Epithelial cell of esophagus (primary cell): Measurements from ENCODE around the gene ALS2.

Experiments
- DNase-seq: peaks from one replicate; pipeline ENCODE4 v3.0.0; 2010; ENCODE audit warnings: low read depth
- H3K4me3 ChIP-seq: 2 replicates; pipeline ENCODE4 v1.5.1; 2011; ENCODE audit warnings: mild to moderate bottlenecking, low read length, control low read depth
- TF ChIP-seq, protein P1 (sequence below): IDR thresholded peaks from 2 replicates; pipeline ENCODE4 v1.5.1; 2011; ENCODE audit warnings: low read depth, mild to moderate bottlenecking, low read length, control low read depth, inconsistent platforms; ENCODE audit not compliant: insufficient read depth; ENCODE audit errors: missing control alignments

ALS2 gene

DNA sequence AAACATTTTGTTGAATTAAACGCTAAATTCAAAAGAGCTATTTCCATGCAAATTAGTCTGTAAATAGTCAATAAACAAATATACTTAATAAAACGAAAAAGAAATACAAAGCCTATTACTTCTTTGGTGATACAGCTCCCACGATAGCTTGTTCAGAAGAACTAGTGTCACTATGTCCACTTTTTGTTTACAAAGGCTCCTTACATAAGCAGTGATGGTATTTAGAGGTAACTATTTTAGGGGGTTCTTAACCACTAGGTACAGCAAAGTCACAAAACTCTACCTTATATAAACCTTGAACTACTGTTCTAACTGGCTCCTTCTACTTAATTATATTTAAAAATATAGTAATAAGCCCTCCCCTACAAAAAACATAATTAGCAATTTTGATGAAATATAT is 21.9 kb downstream of the ALS2 start:
- no peak for DNase-seq
- TF ChIP-seq, protein P1, sequence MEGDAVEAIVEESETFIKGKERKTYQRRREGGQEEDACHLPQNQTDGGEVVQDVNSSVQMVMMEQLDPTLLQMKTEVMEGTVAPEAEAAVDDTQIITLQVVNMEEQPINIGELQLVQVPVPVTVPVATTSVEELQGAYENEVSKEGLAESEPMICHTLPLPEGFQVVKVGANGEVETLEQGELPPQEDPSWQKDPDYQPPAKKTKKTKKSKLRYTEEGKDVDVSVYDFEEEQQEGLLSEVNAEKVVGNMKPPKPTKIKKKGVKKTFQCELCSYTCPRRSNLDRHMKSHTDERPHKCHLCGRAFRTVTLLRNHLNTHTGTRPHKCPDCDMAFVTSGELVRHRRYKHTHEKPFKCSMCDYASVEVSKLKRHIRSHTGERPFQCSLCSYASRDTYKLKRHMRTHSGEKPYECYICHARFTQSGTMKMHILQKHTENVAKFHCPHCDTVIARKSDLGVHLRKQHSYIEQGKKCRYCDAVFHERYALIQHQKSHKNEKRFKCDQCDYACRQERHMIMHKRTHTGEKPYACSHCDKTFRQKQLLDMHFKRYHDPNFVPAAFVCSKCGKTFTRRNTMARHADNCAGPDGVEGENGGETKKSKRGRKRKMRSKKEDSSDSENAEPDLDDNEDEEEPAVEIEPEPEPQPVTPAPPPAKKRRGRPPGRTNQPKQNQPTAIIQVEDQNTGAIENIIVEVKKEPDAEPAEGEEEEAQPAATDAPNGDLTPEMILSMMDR = no peak
- no peak overlapping the region for H3K4me3 ChIP-seq

DNA sequence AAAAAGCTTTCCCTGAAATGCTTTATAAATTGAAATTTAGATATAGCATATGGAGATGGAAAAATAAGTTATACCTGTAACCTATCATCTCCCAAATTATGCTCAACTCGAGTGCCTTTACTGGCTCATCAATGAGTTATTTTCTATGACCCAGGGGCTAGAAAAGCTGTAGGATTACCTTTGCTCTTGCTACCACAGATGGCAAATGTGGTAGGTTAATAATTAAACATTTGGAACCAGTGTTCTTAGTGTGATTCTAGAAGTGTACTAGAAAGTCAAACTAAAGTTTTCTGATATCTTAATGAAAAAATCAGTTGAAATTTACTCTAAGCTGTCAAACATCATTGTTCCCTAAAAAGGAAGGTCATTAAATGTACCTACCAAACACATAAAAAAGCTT is 22.5 kb downstream of the ALS2 start:
- TF ChIP-seq, protein P1 = no peak
- DNase-seq = no peak
- no peak overlapping the region for H3K4me3 ChIP-seq

DNA sequence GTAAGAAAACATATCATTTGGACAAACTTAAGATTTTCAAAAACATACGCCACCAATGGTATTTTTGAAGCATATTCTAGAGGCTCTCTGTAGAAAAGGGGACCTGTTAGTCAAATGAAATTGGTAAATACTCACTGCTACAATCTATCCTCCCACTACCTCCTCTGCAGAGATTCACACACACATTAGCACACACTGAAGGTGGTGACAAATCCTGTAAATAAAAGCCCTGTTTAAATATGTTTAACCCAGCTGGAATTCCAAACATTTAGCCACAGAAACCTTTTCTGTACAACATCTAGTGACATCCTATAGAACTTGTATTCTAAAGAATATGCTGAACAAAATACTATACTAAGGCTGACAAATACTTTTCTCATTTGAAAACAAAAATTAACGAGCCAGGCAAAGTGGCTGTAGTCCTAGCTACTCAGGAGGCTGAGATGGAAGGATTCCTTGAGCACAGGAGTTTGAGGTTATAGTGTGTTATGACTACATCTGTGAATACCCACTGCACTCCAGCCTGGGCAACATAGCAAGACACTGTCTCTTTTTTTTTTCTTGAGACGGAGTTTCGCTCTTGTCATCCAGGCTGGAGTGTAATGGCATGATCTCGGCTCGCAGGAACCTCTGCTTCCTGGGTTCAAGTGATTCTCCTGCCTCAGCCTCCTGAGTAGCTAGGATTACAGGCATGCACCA is 25.9 kb downstream of the ALS2 start:
- no peak overlapping the region for H3K4me3 ChIP-seq
- TF ChIP-seq, protein P1 = no peak

GRCh38 chr2:201751566-201751965 is 29.2 kb downstream of the ALS2 start:
- no peak for DNase-seq
- no peak overlapping the region for H3K4me3 ChIP-seq
- TF ChIP-seq, protein P1 = no peak

More for the DNA sequence above, 25.9 kb downstream of the ALS2 start:
- no peak for DNase-seq

DNA sequence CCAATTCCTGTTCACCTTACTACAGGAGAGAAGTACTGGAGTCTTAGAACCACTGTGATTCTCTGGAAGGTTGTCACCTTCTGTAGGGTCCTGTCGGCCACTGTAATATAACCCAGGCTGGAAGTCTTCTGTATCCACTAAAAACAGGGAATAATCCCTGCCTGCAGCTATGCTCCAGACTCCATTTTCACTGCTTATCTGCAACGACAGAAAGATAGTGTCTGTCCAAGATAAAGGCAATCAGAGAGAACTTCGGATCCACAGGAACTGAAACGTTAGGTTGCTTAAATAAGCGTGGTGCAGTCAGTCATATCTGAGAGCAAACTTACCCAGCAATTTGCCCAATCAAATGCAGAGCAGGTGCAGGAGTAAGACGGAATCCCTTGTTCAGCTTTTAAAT is 34.2 kb downstream of the ALS2 start:
- TF ChIP-seq, protein P1 = no peak
- H3K4me3 ChIP-seq = no peak overlapping the region
- no peak for DNase-seq

- H3K4me3 ChIP-seq = no peak overlapping the region
- TF ChIP-seq, protein P1 = no peak
- DNase-seq = no peak
These were observed 45.2 kb downstream of the ALS2 start for GRCh38 chr2:201735486-201735885.

GRCh38 chr2:201734111-201734510 is 46.6 kb downstream of the ALS2 start:
- no peak for DNase-seq
- no peak overlapping the region for H3K4me3 ChIP-seq
- TF ChIP-seq, protein P1 = no peak
